ENCODE data around the gene SPEG.

DNA sequence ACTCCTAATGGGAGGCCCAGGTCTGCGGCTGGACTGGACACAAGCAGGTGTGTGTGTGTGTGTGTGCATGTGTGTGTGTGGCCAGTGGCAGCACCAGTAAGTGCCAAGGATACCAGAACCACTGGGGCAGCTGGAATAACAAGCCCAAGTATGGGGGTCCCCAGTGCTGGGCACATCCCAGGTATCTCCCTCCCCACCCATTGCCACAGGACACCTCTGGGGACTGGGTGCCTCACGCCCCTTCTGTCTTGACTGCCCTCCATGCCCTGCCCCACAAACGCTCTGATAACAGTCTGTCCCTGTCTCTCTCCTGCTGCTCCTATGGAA, 9.0 kb downstream of the SPEG start:
- TF ChIP-seq CTCF (IDR thresholded peaks at IDR 0.05; ENCODE audit: insufficient read depth, low read depth, low read length) = no peak
- TF ChIP-seq EZH2 (IDR thresholded peaks at IDR 0.05; ENCODE audit: insufficient read depth, low read length) = no peak
